ENCODE measurements around the gene IFT20. TPM values are rescaled to one million over a fixed set of nuclear protein-coding genes. Genes with fewer than 3 reads are reported as not detected.

The IFT20 gene
- total RNA-seq, 6 donors from 2014 or later: 28.6 to 60.8 (median 44.3) TPM

DNA sequence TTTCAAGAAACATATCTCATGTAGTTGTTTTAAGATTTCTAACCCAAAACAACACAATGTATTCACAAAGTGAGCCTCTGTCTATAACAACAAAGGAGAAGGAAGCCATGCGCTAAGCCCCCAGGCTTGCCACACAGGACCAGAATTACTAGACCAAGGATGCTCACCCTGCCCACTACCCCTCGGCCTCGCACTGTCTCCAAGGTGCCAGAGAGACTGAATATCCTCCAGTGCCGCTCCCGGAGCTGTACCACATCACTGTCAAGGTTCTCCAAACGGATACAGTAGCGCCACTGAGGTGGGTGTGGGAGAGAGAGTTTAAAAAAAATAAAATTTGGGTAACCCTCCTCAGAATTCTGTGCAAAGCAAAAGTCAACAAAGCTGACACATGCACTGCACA, 15.0 kb upstream of the IFT20 start:
- Histone ChIP-seq H3K36me3 (peaks cover 44 to 99% (median 74%) of the 10 kb centered on the region in 4 donors), H3K4me3 (no peak overlapping the region), H3K4me1 (peaks cover 9 to 13% (median 11%) of the 10 kb centered on the region in 4 donors), H3K27ac (no peak overlapping the region), H3K9me3 (no peaks in the 10 kb centered on the region), H3K27me3 (no peaks in the 10 kb centered on the region)
- ATAC-seq (ENCODE audit: low FRiP score in 2 of 2): no peak
- DNase-seq: no peak
- TF ChIP-seq EP300 (IDR thresholded peaks at IDR 0.05): no peak
- TF ChIP-seq, protein P1, sequence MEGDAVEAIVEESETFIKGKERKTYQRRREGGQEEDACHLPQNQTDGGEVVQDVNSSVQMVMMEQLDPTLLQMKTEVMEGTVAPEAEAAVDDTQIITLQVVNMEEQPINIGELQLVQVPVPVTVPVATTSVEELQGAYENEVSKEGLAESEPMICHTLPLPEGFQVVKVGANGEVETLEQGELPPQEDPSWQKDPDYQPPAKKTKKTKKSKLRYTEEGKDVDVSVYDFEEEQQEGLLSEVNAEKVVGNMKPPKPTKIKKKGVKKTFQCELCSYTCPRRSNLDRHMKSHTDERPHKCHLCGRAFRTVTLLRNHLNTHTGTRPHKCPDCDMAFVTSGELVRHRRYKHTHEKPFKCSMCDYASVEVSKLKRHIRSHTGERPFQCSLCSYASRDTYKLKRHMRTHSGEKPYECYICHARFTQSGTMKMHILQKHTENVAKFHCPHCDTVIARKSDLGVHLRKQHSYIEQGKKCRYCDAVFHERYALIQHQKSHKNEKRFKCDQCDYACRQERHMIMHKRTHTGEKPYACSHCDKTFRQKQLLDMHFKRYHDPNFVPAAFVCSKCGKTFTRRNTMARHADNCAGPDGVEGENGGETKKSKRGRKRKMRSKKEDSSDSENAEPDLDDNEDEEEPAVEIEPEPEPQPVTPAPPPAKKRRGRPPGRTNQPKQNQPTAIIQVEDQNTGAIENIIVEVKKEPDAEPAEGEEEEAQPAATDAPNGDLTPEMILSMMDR (IDR thresholded peaks at IDR 0.05): no peak
- TF ChIP-seq POLR2A (IDR thresholded peaks at IDR 0.05): no peak
- no peak for TF ChIP-seq POLR2AphosphoS5 (IDR thresholded peaks at IDR 0.05)
- WGBS, 2 donors: 93 to 96% methylated on average over 7 of the region's 7 CpGs

DNA sequence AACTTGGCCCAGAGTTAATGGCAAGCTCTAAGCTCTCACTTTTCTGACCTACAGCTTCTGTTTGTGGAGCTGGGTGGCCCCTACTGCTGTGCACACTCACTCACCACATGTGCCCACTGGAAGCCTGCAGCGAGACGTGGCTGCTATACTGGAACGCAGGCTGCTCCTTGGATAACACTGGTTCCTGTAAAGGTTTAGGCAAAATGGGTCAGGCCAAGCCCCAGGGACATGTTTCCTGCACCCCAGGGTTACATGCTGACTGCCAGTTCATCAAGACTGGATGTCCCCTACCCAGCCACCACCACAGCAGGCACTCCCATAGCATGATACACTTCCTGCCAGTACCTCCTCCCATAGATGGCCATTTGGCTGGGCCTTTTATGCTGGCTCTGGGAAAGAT, 13.7 kb upstream of the IFT20 start:
- peaks cover 8 to 13% (median 11%) of the 10 kb centered on the region in 4 donors for H3K4me1 ChIP-seq
- TF ChIP-seq POLR2A (IDR thresholded peaks at IDR 0.05) (no peak), EP300 (IDR thresholded peaks at IDR 0.05) (no peak), POLR2AphosphoS5 (IDR thresholded peaks at IDR 0.05) (no peak)
- TF ChIP-seq, protein P1 (IDR thresholded peaks at IDR 0.05): no peak
- H3K27me3 ChIP-seq: no peaks in the 10 kb centered on the region
- peaks cover 49 to 100% (median 82%) of the 10 kb centered on the region in 4 donors for H3K36me3 ChIP-seq
- no peak for DNase-seq
- no peak for ATAC-seq (ENCODE audit: low FRiP score in 2 of 2)
- 62 to 67% methylated on average over 3 of the region's 3 CpGs for WGBS, 2 donors
- H3K4me3 ChIP-seq: no peak overlapping the region
- no peaks in the 10 kb centered on the region for H3K9me3 ChIP-seq
- no peak overlapping the region for H3K27ac ChIP-seq

DNA sequence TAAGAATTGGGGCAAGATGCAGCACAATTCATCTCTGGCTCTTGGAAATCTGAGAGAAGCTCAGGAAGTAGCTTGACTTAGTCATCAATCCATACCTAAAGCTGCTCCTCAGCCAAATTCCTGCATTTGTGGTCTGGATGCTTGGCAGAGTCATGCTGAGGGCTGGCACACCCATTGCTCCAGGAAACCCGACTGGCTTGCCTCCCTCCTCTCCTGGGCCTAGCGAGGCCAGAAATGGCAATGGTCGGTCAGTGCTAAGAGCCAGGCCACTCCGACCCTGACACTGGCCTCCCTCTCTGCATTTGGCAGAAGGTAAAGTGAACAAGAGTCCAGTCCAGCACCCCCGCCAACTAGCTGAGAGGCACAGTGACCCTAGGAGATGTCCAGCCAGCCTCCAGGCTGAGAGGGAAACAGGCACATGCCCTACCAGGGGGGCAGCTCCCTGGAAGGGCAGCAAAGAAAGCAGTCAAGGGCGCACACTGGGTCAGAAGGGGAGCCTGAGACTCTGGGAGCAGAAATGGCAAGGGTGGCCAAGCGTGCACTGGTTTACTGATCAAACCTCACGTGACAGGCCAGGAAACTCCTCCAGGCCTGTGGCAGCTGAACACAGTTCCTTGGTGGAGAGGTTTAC, 12.1 kb upstream of the IFT20 start:
- 84 to 92% methylated on average over 6 to 8 of the region's 8 CpGs for WGBS, 2 donors
- peak overlapping the region in 2 of 4 donors; percentile 20 to 43 for H3K27ac ChIP-seq
- no peaks in the 10 kb centered on the region for H3K9me3 ChIP-seq
- H3K4me1 ChIP-seq: peaks cover 8 to 13% (median 11%) of the 10 kb centered on the region in 4 donors
- no peaks in the 10 kb centered on the region for H3K27me3 ChIP-seq
- DNase-seq (no peak), ATAC-seq (ENCODE audit: low FRiP score in 2 of 2) (no peak)
- no peak overlapping the region for H3K4me3 ChIP-seq
- peaks cover 50 to 100% (median 84%) of the 10 kb centered on the region in 4 donors for H3K36me3 ChIP-seq
- TF ChIP-seq, protein P1 (IDR thresholded peaks at IDR 0.05): no peak
- TF ChIP-seq EP300 (IDR thresholded peaks at IDR 0.05) (no peak), POLR2A (IDR thresholded peaks at IDR 0.05) (no peak), POLR2AphosphoS5 (IDR thresholded peaks at IDR 0.05) (no peak)

DNA sequence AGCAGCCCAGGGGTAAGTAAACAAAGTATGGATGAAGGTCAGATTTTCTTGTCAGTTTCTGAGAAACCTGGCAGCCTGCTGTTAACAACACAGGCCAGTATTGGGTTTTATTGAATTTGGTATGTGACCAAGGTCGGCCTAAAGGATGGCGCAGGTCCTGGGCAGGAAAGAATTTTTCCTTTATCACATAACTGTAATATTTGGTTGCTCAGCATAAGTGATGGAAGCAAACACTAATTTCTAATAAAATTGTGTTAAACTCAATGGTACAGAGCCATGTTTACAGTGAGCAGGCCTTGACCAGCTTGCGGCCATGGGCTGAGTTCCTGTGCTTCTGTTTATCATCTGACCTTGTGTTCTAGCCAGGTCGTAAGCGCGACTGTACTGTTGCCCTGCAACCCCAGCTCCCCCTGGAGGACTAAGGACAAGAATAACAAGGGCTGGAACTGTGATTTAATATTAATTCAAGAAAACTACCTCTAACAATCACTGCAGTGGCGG, 11.5 kb upstream of the IFT20 start:
- WGBS, 2 donors: 55 to 70% methylated on average over 7 of the region's 7 CpGs
- TF ChIP-seq, protein P1 (IDR thresholded peaks at IDR 0.05): peak in 2 of 6 experiments; percentile 11 to 32
- TF ChIP-seq POLR2AphosphoS5 (IDR thresholded peaks at IDR 0.05) (no peak), EP300 (IDR thresholded peaks at IDR 0.05) (no peak), POLR2A (IDR thresholded peaks at IDR 0.05) (no peak)
- peaks cover 8 to 13% (median 11%) of the 10 kb centered on the region in 4 donors for H3K4me1 ChIP-seq
- no peaks in the 10 kb centered on the region for H3K9me3 ChIP-seq
- peaks cover 53 to 100% (median 86%) of the 10 kb centered on the region in 4 donors for H3K36me3 ChIP-seq
- no peak overlapping the region for H3K4me3 ChIP-seq
- no peak for DNase-seq
- no peaks in the 10 kb centered on the region for H3K27me3 ChIP-seq
- H3K27ac ChIP-seq: peak overlapping the region in 2 of 4 donors; percentile 20 to 43
- ATAC-seq (ENCODE audit: low FRiP score in 2 of 2): no peak
